SH-SY5Y (cell line): ENCODE measurements around the gene CCDC192.

Experiments
- GATA2 ChIP-seq: IDR thresholded peaks from 2 replicates; pipeline ENCODE4 v1.6.1; 2011; ENCODE audit warnings: mild to moderate bottlenecking, low read depth, low read length
- GATA3 ChIP-seq: IDR thresholded peaks from 2 replicates; pipeline ENCODE4 v1.6.1; 2011; ENCODE audit warnings: low read depth, mild to moderate bottlenecking, low read length, moderate library complexity

- TF ChIP-seq GATA3 (no peak), GATA2 (no peak)
Observed at GRCh38 chr5:127699416-127699815, 3.8 kb upstream of the CCDC192 start.
